HG03039 (cell line): ENCODE data around the gene WNK2.

ENCODE experiments used
- ATAC-seq: cut with Tn5 transposase; IDR thresholded peaks from one replicate; pipeline ENCODE4 v1.9.1; 2021; ENCODE audit warnings: mild to moderate bottlenecking, moderate library complexity; ENCODE audit not compliant: unreplicated experiment

The WNK2 gene

GRCh38 chr9:93161786-93162562, 22.0 kb upstream of the WNK2 start:
- no peak for ATAC-seq

- ATAC-seq: no peak
Observed at GRCh38 chr9:93164085-93164484, 19.9 kb upstream of the WNK2 start.

GRCh38 chr9:93166699-93167098, 17.2 kb upstream of the WNK2 start:
- no peak for ATAC-seq

GRCh38 chr9:93167185-93167584, 16.8 kb upstream of the WNK2 start:
- no peak for ATAC-seq

GRCh38 chr9:93167838-93168237, 16.1 kb upstream of the WNK2 start:
- ATAC-seq: no peak

- ATAC-seq: no peak
Observed at GRCh38 chr9:93168581-93168980, 15.4 kb upstream of the WNK2 start.

GRCh38 chr9:93169444-93169843, 14.5 kb upstream of the WNK2 start:
- no peak for ATAC-seq

- no peak for ATAC-seq
Observed at GRCh38 chr9:93170571-93170970, 13.4 kb upstream of the WNK2 start.

- ATAC-seq: no peak
Observed at GRCh38 chr9:93171261-93171990, 12.5 kb upstream of the WNK2 start.

GRCh38 chr9:93172666-93173364, 11.1 kb upstream of the WNK2 start:
- no peak for ATAC-seq

GRCh38 chr9:93173365-93174051, 10.4 kb upstream of the WNK2 start:
- ATAC-seq: no peak

GRCh38 chr9:93174976-93175375, 9.0 kb upstream of the WNK2 start:
- no peak for ATAC-seq

- ATAC-seq: no peak
Observed at GRCh38 chr9:93177676-93178075, 6.3 kb upstream of the WNK2 start.

- ATAC-seq: no peak
Observed at GRCh38 chr9:93178851-93179786, 4.8 kb upstream of the WNK2 start.

- no peak for ATAC-seq
Observed at GRCh38 chr9:93180938-93181337, 3.0 kb upstream of the WNK2 start.

- ATAC-seq: no peak
Observed at GRCh38 chr9:93181672-93182435, 2.1 kb upstream of the WNK2 start.

- ATAC-seq: no peak
Observed at GRCh38 chr9:93182572-93182971, 1.4 kb upstream of the WNK2 start.

- ATAC-seq: no peak
Observed at GRCh38 chr9:93183131-93183662, 742 bp upstream of the WNK2 start.
